Measurements from ENCODE around the gene HS3ST1.

GRCh38 chr4:11439836-11440235 lies 11.1 kb upstream of the HS3ST1 start:
- no peak for TF ChIP-seq POLR2A (IDR thresholded peaks at IDR 0.05; ENCODE audit: low read length)
- TF ChIP-seq GATA1 (IDR thresholded peaks at IDR 0.05; ENCODE audit: low read depth, low read length), result no peak
